Measurements from ENCODE around the gene MRPL20.
"Not testable (repeated sequence)": the region's sequence is repeated elsewhere in the genome, so short reads cannot be mapped to it uniquely, and the experiment has no call there.

The MRPL20 gene

DNA sequence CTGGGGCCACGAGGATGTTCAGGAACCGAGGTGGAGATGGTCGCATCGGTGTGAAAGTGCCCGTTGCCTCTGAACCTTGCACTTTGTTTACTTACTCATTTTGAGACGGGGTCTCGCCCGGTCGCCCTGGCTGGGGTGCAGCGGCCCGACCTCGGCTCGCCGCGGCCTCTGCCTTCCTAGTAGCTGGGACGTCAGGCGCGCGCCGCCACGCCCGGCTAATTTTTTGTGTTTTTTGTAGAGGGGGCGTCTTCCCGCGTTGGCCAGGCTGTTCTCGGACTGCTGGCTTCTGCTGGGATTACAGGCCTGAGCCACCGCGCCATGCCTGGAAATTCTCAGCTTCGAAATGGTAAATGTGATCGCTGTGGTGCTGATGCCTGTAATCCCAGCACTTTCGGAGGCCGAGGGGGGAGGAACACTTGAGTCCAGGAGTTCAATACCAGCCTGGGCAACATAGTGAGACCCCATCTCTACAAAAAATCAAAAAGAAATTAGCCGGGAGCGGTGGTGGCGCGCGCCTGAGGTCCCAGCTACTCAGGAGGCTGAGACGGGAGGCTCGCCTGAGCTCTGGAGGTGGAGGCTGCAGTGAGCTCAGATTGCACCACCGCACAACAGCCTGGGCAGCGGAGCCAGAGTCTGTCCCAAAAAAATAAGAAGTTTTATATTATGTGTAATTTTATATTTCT lies 684 bp upstream of the MRPL20 start:
- Histone ChIP-seq H3K9me3 (ENCODE audit: control insufficient read depth in 2 of 2, low read length in 2 of 2) (no peaks in the 10 kb centered on the region), H3K36me3 (ENCODE audit: control insufficient read depth in 2 of 2, insufficient read depth in 2 of 2, low read length in 2 of 2) (peaks cover 10 to 22% of the 10 kb centered on the region in 2 donors), H3K4me1 (ENCODE audit: control insufficient read depth in 2 of 2, insufficient read depth in 2 of 2, low read length in 2 of 2) (peaks cover 13 to 18% of the 10 kb centered on the region in 2 donors), H3K27ac (ENCODE audit: low read depth in 2 of 2, low read length in 2 of 2) (peak overlapping the region; percentile 67 to 83), H3K4me3 (ENCODE audit: low read length in 2 of 2) (peak overlapping the region; percentile 91 to 94), H3K9ac (ENCODE audit: low read depth in 1 of 2, low read length in 2 of 2) (peak overlapping the region; percentile 79 to 90), H3K27me3 (ENCODE audit: control insufficient read depth in 2 of 2, insufficient read depth in 2 of 2, low read length in 2 of 2) (no peaks in the 10 kb centered on the region)

- H3K4me3 ChIP-seq (ENCODE audit: low read length in 2 of 2) = peak overlapping the region; percentile 91 to 94
- H3K4me1 ChIP-seq (ENCODE audit: control insufficient read depth in 2 of 2, insufficient read depth in 2 of 2, low read length in 2 of 2) = peaks cover 13 to 18% of the 10 kb centered on the region in 2 donors
- H3K36me3 ChIP-seq (ENCODE audit: control insufficient read depth in 2 of 2, insufficient read depth in 2 of 2, low read length in 2 of 2) = peaks cover 20 to 34% of the 10 kb centered on the region in 2 donors
- no peaks in the 10 kb centered on the region for H3K9me3 ChIP-seq (ENCODE audit: control insufficient read depth in 2 of 2, low read length in 2 of 2)
- H3K9ac ChIP-seq (ENCODE audit: low read depth in 1 of 2, low read length in 2 of 2) = peak overlapping the region; percentile 75 to 90
- no peaks in the 10 kb centered on the region for H3K27me3 ChIP-seq (ENCODE audit: control insufficient read depth in 2 of 2, insufficient read depth in 2 of 2, low read length in 2 of 2)
- H3K27ac ChIP-seq (ENCODE audit: low read depth in 2 of 2, low read length in 2 of 2) = peak overlapping the region in 1 of 2 donors; percentile 83
Measured at GRCh38 chr1:1406101-1406820, 832 bp downstream of the MRPL20 start.

GRCh38 chr1:1403653-1404052 lies 3.4 kb downstream of the MRPL20 start:
- Histone ChIP-seq H3K4me1 (ENCODE audit: control insufficient read depth in 2 of 2, insufficient read depth in 2 of 2, low read length in 2 of 2) (peaks cover 27 to 28% of the 10 kb centered on the region in 2 donors), H3K27ac (ENCODE audit: low read depth in 2 of 2, low read length in 2 of 2) (no peak overlapping the region)

GRCh38 chr1:1402901-1403392 lies 4.1 kb downstream of the MRPL20 start:
- Histone ChIP-seq H3K36me3 (ENCODE audit: control insufficient read depth in 2 of 2, insufficient read depth in 2 of 2, low read length in 2 of 2) (peaks cover 28 to 36% of the 10 kb centered on the region in 2 donors), H3K4me1 (ENCODE audit: control insufficient read depth in 2 of 2, insufficient read depth in 2 of 2, low read length in 2 of 2) (peaks cover 26 to 31% of the 10 kb centered on the region in 2 donors)
- not testable (repeated sequence) for H3K27ac ChIP-seq (ENCODE audit: low read depth in 2 of 2, low read length in 2 of 2); H3K4me3 ChIP-seq (ENCODE audit: low read length in 2 of 2); H3K9ac ChIP-seq (ENCODE audit: low read depth in 1 of 2, low read length in 2 of 2); H3K27me3 ChIP-seq (ENCODE audit: control insufficient read depth in 2 of 2, insufficient read depth in 2 of 2, low read length in 2 of 2); H3K9me3 ChIP-seq (ENCODE audit: control insufficient read depth in 2 of 2, low read length in 2 of 2)

More at GRCh38 chr1:1403653-1404052, 3.4 kb downstream of the MRPL20 start:
- H3K9me3 ChIP-seq (ENCODE audit: control insufficient read depth in 2 of 2, low read length in 2 of 2) = no peaks in the 10 kb centered on the region
- H3K4me3 ChIP-seq (ENCODE audit: low read length in 2 of 2) = no peak overlapping the region
- no peak overlapping the region for H3K9ac ChIP-seq (ENCODE audit: low read depth in 1 of 2, low read length in 2 of 2)
- peaks cover 26 to 36% of the 10 kb centered on the region in 2 donors for H3K36me3 ChIP-seq (ENCODE audit: control insufficient read depth in 2 of 2, insufficient read depth in 2 of 2, low read length in 2 of 2)
- H3K27me3 ChIP-seq (ENCODE audit: control insufficient read depth in 2 of 2, insufficient read depth in 2 of 2, low read length in 2 of 2) = no peaks in the 10 kb centered on the region

- H3K27ac ChIP-seq (ENCODE audit: low read depth in 2 of 2, low read length in 2 of 2) = no peak overlapping the region
- H3K4me3 ChIP-seq (ENCODE audit: low read length in 2 of 2) = no peak overlapping the region
- H3K36me3 ChIP-seq (ENCODE audit: control insufficient read depth in 2 of 2, insufficient read depth in 2 of 2, low read length in 2 of 2) = peaks cover 34 to 39% of the 10 kb centered on the region in 2 donors
Measured at GRCh38 chr1:1402072-1402900, 4.8 kb downstream of the MRPL20 start.

GRCh38 chr1:1401457-1402010 lies 5.6 kb downstream of the MRPL20 start:
- Histone ChIP-seq H3K4me3 (ENCODE audit: low read length in 2 of 2) (no peak overlapping the region), H3K27ac (ENCODE audit: low read depth in 2 of 2, low read length in 2 of 2) (no peak overlapping the region), H3K9ac (ENCODE audit: low read depth in 1 of 2, low read length in 2 of 2) (no peak overlapping the region), H3K9me3 (ENCODE audit: control insufficient read depth in 2 of 2, low read length in 2 of 2) (no peaks in the 10 kb centered on the region), H3K36me3 (ENCODE audit: control insufficient read depth in 2 of 2, insufficient read depth in 2 of 2, low read length in 2 of 2) (peaks cover 37 to 43% of the 10 kb centered on the region in 2 donors), H3K4me1 (ENCODE audit: control insufficient read depth in 2 of 2, insufficient read depth in 2 of 2, low read length in 2 of 2) (peaks cover 27 to 34% of the 10 kb centered on the region in 2 donors), H3K27me3 (ENCODE audit: control insufficient read depth in 2 of 2, insufficient read depth in 2 of 2, low read length in 2 of 2) (no peaks in the 10 kb centered on the region)

More at GRCh38 chr1:1402072-1402900, 4.8 kb downstream of the MRPL20 start:
- no peak overlapping the region for H3K9ac ChIP-seq (ENCODE audit: low read depth in 1 of 2, low read length in 2 of 2)
- H3K27me3 ChIP-seq (ENCODE audit: control insufficient read depth in 2 of 2, insufficient read depth in 2 of 2, low read length in 2 of 2) = no peaks in the 10 kb centered on the region
- peaks cover 27 to 34% of the 10 kb centered on the region in 2 donors for H3K4me1 ChIP-seq (ENCODE audit: control insufficient read depth in 2 of 2, insufficient read depth in 2 of 2, low read length in 2 of 2)
- no peaks in the 10 kb centered on the region for H3K9me3 ChIP-seq (ENCODE audit: control insufficient read depth in 2 of 2, low read length in 2 of 2)

GRCh38 chr1:1400576-1401456 lies 6.3 kb downstream of the MRPL20 start:
- H3K27ac ChIP-seq (ENCODE audit: low read depth in 2 of 2, low read length in 2 of 2) = no peak overlapping the region
- H3K4me1 ChIP-seq (ENCODE audit: control insufficient read depth in 2 of 2, insufficient read depth in 2 of 2, low read length in 2 of 2) = peaks cover 22 to 27% of the 10 kb centered on the region in 2 donors

GRCh38 chr1:1399872-1400575 lies 7.1 kb downstream of the MRPL20 start:
- H3K36me3 ChIP-seq (ENCODE audit: control insufficient read depth in 2 of 2, insufficient read depth in 2 of 2, low read length in 2 of 2) = peaks cover 38 to 44% of the 10 kb centered on the region in 2 donors
- no peaks in the 10 kb centered on the region for H3K9me3 ChIP-seq (ENCODE audit: control insufficient read depth in 2 of 2, low read length in 2 of 2)
- H3K27ac ChIP-seq (ENCODE audit: low read depth in 2 of 2, low read length in 2 of 2) = peak overlapping the region; percentile 56 to 85
- peaks cover 18 to 26% of the 10 kb centered on the region in 2 donors for H3K4me1 ChIP-seq (ENCODE audit: control insufficient read depth in 2 of 2, insufficient read depth in 2 of 2, low read length in 2 of 2)
- peak overlapping the region; percentile 95 for H3K4me3 ChIP-seq (ENCODE audit: low read length in 2 of 2)
- no peaks in the 10 kb centered on the region for H3K27me3 ChIP-seq (ENCODE audit: control insufficient read depth in 2 of 2, insufficient read depth in 2 of 2, low read length in 2 of 2)
- peak overlapping the region; percentile 90 to 91 for H3K9ac ChIP-seq (ENCODE audit: low read depth in 1 of 2, low read length in 2 of 2)

More at GRCh38 chr1:1400576-1401456, 6.3 kb downstream of the MRPL20 start:
- Histone ChIP-seq H3K36me3 (ENCODE audit: control insufficient read depth in 2 of 2, insufficient read depth in 2 of 2, low read length in 2 of 2) (peaks cover 37 to 43% of the 10 kb centered on the region in 2 donors), H3K9me3 (ENCODE audit: control insufficient read depth in 2 of 2, low read length in 2 of 2) (no peaks in the 10 kb centered on the region), H3K9ac (ENCODE audit: low read depth in 1 of 2, low read length in 2 of 2) (peak overlapping the region in 1 of 2 donors; percentile 90), H3K4me3 (ENCODE audit: low read length in 2 of 2) (peak overlapping the region; percentile 95), H3K27me3 (ENCODE audit: control insufficient read depth in 2 of 2, insufficient read depth in 2 of 2, low read length in 2 of 2) (no peaks in the 10 kb centered on the region)

All from mucosa of rectum (tissue), 2 donors.